CD4-positive, alpha-beta T cell (primary cell): ENCODE measurements around the gene NABP2. TPM values are rescaled to one million over a fixed set of nuclear protein-coding genes. Genes with fewer than 3 reads are reported as not detected.

ENCODE experiments used
- ATAC-seq: fragments of 200-7000 bp; cut with Tn5 transposase; one replicate; pipeline ENCODE4 v1.10.0; 2022; ENCODE audit warnings: mild to moderate bottlenecking; ENCODE audit not compliant: poor library complexity
- CTCF ChIA-PET: fragments of 350-600 bp; sonication (Branson Sonifier 250); formaldehyde crosslinking; loops from one replicate; lab custom pipeline; 2021; ENCODE audit warnings: antibody characterized with exemption, inconsistent platforms; lab: Charles Lee
- POLR2A ChIA-PET: fragments of 350-600 bp; sonication (Branson Sonifier 250); formaldehyde crosslinking; loops from one replicate; lab custom pipeline; 2021; ENCODE audit warnings: antibody characterized with exemption, inconsistent platforms; lab: Charles Lee
- DNase-seq, 14 experiments: peaks; one replicate each; pipeline ENCODE4 v3.0.0-alpha.2; 2013 to 2020; ENCODE audit warnings: mixed read lengths in 2 of 14
- H3K27ac ChIP-seq, 2 donors: one replicate each; pipeline versions ENCODE4 v1.5.1 to v1.7.0; 2013; ENCODE audit warnings: low read length in 2 of 2, low read depth in 1 of 2, mild to moderate bottlenecking in 1 of 2
- H3K27me3 ChIP-seq, 2 experiments: 1 replicate in 1 of 2; 2 replicates in 1 of 2; pipeline versions ENCODE4 v1.6.1 to v1.7.0; 2013; ENCODE audit warnings: low read length in 2 of 2, control low read depth in 1 of 2, mild to moderate bottlenecking in 1 of 2, moderate library complexity in 1 of 2; ENCODE audit not compliant: insufficient read depth in 2 of 2, control insufficient read depth in 1 of 2
- H3K36me3 ChIP-seq: one replicate; pipeline ENCODE4 v1.6.1; 2013; ENCODE audit warnings: low read length, control low read depth; ENCODE audit not compliant: insufficient read depth
- H3K4me1 ChIP-seq: one replicate; pipeline ENCODE4 v1.6.1; 2013; ENCODE audit warnings: low read length, control low read depth; ENCODE audit not compliant: insufficient read depth
- H3K4me3 ChIP-seq: one replicate; pipeline ENCODE4 v1.5.1; 2013; ENCODE audit warnings: mild to moderate bottlenecking, low read length, moderate library complexity
- H3K9me3 ChIP-seq, 2 experiments: 1 replicate in 1 of 2; 2 replicates in 1 of 2; pipeline versions ENCODE4 v1.6.1 to v1.7.0; 2013; ENCODE audit warnings: low read length in 2 of 2, mild to moderate bottlenecking in 2 of 2, control low read depth in 1 of 2, moderate library complexity in 1 of 2; ENCODE audit not compliant: control insufficient read depth in 1 of 2, insufficient read depth in 1 of 2
- H3K27ac Mint-ChIP-seq: one replicate; pipeline ENCODE4 v1.8.0; 2020; ENCODE audit warnings: mixed read lengths
- H3K27me3 Mint-ChIP-seq: one replicate; pipeline ENCODE4 v1.8.0; 2021; ENCODE audit warnings: mixed read lengths
- H3K36me3 Mint-ChIP-seq: one replicate; pipeline ENCODE4 v1.8.0; 2021; ENCODE audit warnings: low read depth, mixed read lengths
- H3K4me1 Mint-ChIP-seq: one replicate; pipeline ENCODE4 v1.8.0; 2021; ENCODE audit warnings: low read depth, mixed read lengths
- H3K4me3 Mint-ChIP-seq: one replicate; pipeline ENCODE4 v1.8.0; 2020; ENCODE audit warnings: mild to moderate bottlenecking, mixed read lengths
- H3K9me3 Mint-ChIP-seq: one replicate; pipeline ENCODE4 v1.8.0; 2020; ENCODE audit warnings: mixed read lengths
- CTCF ChIP-seq: fragments of 200-600 bp; IDR thresholded peaks from one replicate; pipeline ENCODE4 v1.8.0; 2022; ENCODE audit warnings: antibody characterized with exemption, mild to moderate bottlenecking
- intact Hi-C, 2 experiments: fragments of 100-400 bp; cut with DNase I in 1 of 2; cut with micrococcal nuclease in 1 of 2; formaldehyde crosslinking; loops; one replicate each; pipeline versions ENCODE4 v1.15.1 to v1.9.0; 2023 to 2025; cut with DNase I, micrococcal nuclease
- total RNA-seq, 174 experiments: library from RNA in 2 of 174; stranded (reverse) in 2 of 174; gene quantifications; one replicate each; pipeline ENCODE4 v1.2.3 and lab custom pipeline; 2021 to 2026

NABP2 gene
- total RNA-seq, 2 experiments from 2014 or later = 7.6 to 9.1 TPM

- Histone ChIP-seq H3K4me1 (peaks cover 33% of the 10 kb centered on the region), H3K4me3 (peak within 1 kb of the TSS; percentile 96), H3K36me3 (peaks cover 26% of the 10 kb centered on the region), H3K27me3 (no peaks in the 10 kb centered on the region), H3K9me3 (no peaks in the 10 kb centered on the region), H3K27ac (peak within 1 kb of the TSS; percentile 87 to 93)
- H3K36me3 Mint-ChIP-seq = peaks cover 56% of the 10 kb centered on the region
- H3K27me3 Mint-ChIP-seq = peaks cover 5% of the 10 kb centered on the region
- peaks cover 46% of the 10 kb centered on the region for H3K4me1 Mint-ChIP-seq
- CTCF ChIA-PET = interaction anchor here (0.6 to 4.7 kb wide), 47 partner anchors 8 to 451 kb away, joined by 3 to 138 read pairs (median 4); partner anchors contain the start of genes ANKRD52, CNPY2, COQ10A and ERBB3
- peak; percentile 64 for TF ChIP-seq CTCF
- peak within 1 kb of the TSS; percentile 99 for H3K27ac Mint-ChIP-seq
- H3K4me3 Mint-ChIP-seq = peak within 1 kb of the TSS; percentile 99
- DNase-seq (peak; percentile 71 to 95 (median 80)), ATAC-seq (peak; percentile 77)
- intact Hi-C loops = loop anchor here (2.0 to 5.0 kb wide), 7 partner anchors 29 to 447 kb away; partner anchors contain the start of genes MYL6B (in 2 of the 2), GDF11 (in 1 of the 2) and ZC3H10 (in 1 of the 2)
- POLR2A ChIA-PET = interaction anchor here (0.6 to 4.1 kb wide), 43 partner anchors 8 to 499 kb away, joined by 3 to 116 read pairs (median 5); partner anchors contain the start of genes ANKRD52, CNPY2, COQ10A and ESYT1
- H3K9me3 Mint-ChIP-seq = no peaks in the 10 kb centered on the region
These were observed 34.8 kb upstream of the NABP2 start, which contains the start of gene SMARCC2 for GRCh38 chr12:56189099-56189917. TSS of gene SMARCC2 (minus strand) at chr12:56189483. CDS start at chr12:56189461, 22 bp downstream.

- Histone ChIP-seq H3K36me3 (peaks cover 18% of the 10 kb centered on the region), H3K4me3 (peak overlapping the region; percentile 96), H3K27ac (peak overlapping the region; percentile 87 to 93), H3K4me1 (peaks cover 33% of the 10 kb centered on the region), H3K9me3 (no peaks in the 10 kb centered on the region), H3K27me3 (no peaks in the 10 kb centered on the region)
- peaks cover 48% of the 10 kb centered on the region for H3K36me3 Mint-ChIP-seq
- CTCF ChIA-PET = interaction anchor here (0.6 to 4.7 kb wide), 40 partner anchors 9 to 452 kb away, joined by 3 to 138 read pairs (median 5); partner anchors contain the start of genes ANKRD52, CNPY2, ERBB3 and ESYT1
- no peaks in the 10 kb centered on the region for H3K9me3 Mint-ChIP-seq
- H3K27me3 Mint-ChIP-seq = peaks cover 5% of the 10 kb centered on the region
- no peak for TF ChIP-seq CTCF
- H3K27ac Mint-ChIP-seq = peak overlapping the region; percentile 99
- peak overlapping the region; percentile 99 for H3K4me3 Mint-ChIP-seq
- POLR2A ChIA-PET = interaction anchor here (0.6 to 4.1 kb wide), 40 partner anchors 9 to 451 kb away, joined by 3 to 116 read pairs (median 5); partner anchors contain the start of genes ANKRD52, CNPY2, COQ10A and ESYT1
- peak; percentile 45 to 89 (median 66) for DNase-seq
- intact Hi-C loops = loop anchor here (2.0 to 5.0 kb wide), 9 partner anchors 29 to 448 kb away; partner anchors contain the start of genes MYL6B (in 2 of the 2), ANKRD52 (in 1 of the 2), GDF11 (in 1 of the 2) and ZC3H10 (in 1 of the 2)
- peaks cover 46% of the 10 kb centered on the region for H3K4me1 Mint-ChIP-seq
- ATAC-seq = peak; percentile 28
These were observed 34.0 kb upstream of the NABP2 start for GRCh38 chr12:56189918-56190694.
